Kasumi-1 (cell line): ENCODE measurements around the gene FBXL17.

ENCODE experiments used
- DNase-seq, 2 experiments: peaks; one replicate each; lab custom pipeline; 2025; lab: John Stamatoyannopoulos, UW

FBXL17 gene

DNA sequence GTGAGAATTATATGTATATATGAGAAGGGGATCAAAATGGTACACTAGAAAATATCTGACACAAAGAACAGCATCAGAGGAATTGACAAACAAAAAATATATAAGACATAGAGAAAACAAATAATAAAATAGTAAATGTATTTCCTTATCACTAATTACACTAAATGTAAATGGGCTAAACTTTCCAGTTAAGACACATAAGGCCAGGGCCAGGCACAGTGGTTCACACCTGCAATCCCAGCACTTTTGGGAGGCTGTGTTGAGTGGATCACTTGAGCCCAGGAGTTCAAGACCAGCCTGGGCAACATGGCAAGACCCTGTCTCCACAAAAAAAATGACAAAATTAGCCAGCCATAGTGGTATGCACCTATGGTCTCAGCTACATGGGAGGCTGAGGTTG, 8.5 kb downstream of the FBXL17 start:
- no peak for DNase-seq

DNA sequence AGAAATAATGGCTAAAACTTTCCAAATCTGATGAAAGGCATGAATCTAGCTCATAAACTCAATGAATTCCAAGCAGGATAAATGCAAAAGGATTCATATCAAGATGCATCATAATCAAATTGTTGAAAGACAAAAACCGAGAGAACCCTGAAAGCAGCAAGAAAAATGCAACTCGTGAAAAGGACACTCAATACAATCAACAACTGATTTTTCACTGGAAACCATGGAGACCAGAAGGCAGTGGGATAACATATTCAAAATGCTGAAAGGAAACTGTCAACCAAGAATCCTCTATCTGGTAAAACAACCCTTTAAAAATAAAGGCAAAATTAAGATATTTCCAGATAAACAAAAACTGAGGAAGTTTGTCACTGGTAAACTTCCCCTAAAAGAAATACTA, 9.5 kb downstream of the FBXL17 start:
- DNase-seq, result no peak

DNA sequence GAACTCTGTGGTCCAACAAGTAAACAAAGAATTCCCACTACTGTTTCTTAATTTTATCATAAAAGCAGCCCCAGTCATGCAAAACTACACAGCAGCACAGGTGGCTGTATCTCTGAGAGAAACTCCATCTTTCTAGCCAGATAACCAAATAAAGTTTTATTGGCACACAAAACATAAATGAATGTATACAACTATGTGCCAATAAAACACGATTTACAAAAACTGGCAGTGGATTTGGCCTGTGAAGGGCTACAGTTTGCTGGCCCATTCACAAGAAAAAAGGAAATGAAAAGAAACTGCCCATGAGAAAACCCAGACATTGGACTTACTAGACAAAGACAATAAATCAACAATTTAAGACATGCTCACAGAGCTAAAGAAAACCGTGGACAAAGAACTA, 10.6 kb downstream of the FBXL17 start:
- DNase-seq, result no peak

DNA sequence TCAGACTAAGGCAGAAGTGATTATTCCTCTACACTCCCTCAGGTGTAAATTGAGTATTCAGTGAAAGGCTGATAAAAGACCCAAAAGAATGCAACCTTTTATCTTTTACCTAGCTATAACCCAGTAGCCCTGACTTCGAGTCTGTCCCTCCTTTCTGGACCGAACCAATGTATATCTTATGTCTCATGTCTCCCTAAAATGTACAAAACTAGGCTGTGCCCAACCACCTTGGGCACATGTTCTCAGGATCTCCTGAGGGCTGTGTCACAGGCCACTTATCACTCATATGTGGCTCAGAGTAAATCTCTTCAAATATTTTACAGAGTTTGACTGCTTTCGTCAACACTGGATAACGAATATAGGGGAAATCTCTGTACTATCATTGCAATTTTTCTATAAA, 12.7 kb downstream of the FBXL17 start:
- no peak for DNase-seq

DNA sequence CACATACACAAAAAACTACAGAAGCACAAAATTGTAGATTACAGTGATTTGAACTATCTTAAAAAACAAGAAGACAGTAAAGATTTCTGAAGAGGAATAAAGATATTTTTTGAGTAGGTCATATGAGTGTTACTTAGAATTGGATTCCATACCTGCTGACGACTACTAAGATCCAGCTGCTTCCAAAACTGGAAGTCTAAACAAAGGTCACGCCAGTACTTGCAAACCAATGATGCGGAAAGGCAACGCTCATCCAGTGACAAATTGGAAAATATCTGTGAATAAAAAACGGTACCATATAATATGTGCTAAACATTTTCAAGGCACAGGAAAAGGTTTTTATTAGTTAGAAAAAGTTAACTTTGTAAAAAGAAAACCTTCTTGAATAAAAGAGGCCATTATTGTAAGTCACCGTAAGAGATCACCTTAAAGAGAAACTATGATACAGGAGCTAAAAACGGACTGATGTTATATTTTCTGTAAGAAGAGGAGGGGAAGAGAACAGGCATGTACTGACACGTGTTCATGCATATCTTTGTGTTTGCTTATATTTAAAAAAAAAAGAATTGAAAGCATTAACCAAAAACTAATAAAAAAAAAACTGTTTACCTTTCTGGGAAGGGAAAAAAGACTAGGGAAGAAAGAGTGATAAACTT, 14.1 kb downstream of the FBXL17 start:
- no peak for DNase-seq

DNA sequence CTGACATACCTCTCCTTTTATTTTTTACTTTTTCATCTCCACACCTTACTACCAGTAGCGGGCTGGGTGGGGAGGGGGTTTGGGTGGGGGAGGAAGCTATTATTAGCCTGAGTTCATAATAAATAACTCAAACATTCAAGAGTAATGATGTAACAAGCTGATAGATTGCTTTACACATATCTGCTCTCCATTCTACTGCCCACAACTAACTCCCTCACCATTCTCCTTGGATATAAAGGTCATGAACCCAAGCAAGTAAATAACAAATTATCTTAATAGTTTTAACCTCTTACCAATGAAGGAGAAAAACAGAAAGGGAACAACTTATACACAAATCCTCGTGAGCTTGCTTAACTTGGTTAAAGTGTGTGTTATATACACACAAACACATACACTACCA, 15.4 kb downstream of the FBXL17 start:
- DNase-seq, result no peak

DNA sequence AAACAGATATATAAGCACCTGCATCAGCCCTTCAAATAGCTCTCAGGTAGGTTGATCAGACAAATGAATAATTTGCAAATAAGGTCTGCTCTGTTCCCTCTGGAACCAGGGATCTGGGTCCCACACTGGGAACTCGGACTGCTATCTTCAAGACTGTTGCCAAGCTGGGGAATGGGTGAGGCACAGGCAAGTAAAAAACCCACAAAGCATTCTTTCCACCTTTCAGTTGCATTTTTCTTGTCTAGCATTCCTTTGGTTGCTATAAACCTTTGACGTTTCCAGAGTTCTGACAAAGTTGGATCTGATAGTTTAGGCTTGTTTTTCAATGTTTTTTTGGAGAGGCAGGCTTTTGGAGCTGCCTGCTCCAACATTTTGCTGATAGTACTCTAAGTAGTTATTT, 20.1 kb downstream of the FBXL17 start:
- DNase-seq, result no peak

DNA sequence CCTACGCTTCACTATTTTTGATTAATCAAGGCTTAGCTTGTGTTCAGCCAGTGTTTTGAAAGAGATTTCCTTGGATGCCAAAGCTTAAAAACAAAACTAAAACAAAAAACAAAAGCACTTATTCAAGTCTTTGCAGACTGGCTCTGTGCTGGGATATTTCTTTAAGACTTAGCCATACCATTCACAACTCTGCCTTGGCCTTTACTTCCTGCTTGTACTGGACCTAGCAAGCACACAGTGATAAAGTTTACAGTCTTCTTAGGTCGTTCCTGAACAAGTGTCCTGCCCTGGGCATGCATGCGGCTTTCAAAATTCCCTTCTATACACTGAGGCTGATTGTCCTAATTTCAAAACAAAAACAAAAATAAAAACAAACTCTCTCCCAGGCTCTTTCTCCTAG, 20.7 kb downstream of the FBXL17 start:
- no peak for DNase-seq

DNA sequence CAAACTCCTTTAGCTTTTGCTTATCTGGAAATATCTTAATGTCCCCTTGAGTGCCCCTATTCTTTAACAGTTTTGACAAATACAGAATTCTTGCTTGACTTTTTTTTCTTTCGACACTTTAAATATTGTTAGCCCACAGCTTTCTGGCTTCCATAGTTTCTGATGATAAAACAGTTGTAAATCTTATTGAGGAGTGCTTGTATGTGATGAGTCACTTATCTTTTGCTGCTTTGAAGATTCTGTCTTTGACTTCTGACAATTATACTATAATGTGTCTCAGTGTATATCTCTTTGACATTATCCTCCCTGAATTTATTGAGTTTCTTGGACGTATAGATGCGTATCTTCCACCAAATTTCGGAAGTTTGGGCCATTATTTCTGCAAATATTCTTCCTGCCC, 21.6 kb downstream of the FBXL17 start:
- DNase-seq, result no peak

DNA sequence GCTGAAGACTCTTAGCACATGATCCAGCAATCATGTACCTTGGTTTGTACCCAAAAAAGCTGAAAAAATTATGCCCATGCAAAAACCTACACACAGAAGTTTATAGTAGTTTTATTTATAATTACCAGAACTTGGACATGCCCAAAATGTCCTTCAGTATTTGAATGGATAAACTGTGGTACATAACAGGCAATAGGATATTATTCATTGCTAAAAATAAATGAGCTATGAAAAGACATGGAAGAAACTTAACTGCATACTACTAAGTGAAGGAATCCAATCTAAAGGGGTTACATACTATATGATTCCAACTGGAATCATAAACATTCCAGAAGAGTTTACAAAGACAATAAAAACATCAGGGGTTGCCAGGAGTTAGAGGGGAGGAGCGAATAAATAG, 25.6 kb downstream of the FBXL17 start:
- DNase-seq, result no peak

DNA sequence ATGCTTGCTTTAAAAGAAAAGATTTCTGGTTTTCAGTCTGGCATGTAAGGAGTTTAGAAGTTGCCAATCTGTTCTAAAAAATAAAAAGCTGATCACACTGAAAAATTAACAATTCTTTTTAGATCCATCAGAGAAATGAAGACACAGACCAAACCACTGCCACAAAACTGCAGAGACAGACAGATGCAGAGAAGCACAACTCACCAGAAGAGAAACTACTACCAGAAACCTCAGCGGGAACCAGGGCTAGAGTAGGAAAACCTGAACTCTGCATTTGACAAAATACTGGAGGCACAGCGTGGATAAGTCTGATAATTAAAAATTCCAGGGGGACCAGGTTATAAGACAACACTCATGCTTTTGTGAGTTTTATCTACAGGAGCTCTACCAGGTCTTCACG, 28.8 kb downstream of the FBXL17 start:
- DNase-seq, result no peak

DNA sequence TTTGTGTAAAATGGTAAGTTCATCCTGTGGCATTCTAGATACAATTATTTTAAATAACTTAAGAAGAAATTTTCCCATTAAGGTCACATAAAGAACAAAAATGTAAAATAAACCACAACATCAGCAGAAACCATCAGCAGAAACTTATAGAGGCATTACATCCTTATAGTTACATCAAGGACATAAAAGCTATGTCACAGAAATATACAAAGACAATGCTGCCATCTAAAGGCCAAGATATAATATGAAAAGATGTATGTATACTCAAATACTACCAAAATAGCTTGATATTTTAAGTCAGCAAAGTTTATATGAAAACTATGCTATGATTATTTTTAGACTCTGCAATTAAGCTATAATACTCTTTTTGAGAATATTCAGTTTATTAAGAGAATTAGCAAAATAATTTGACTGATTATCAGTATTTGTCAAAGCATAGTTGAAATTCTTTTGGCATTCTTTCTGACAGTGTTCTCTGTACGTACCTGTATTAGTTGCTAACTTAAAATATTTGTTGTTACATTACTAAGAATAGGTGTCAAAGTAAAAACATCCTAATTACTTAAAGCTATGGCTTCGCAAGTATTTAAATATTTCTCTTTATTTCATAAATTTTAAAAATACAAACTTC, 36.2 kb downstream of the FBXL17 start:
- peak; percentile 77 to 83 for DNase-seq

DNA sequence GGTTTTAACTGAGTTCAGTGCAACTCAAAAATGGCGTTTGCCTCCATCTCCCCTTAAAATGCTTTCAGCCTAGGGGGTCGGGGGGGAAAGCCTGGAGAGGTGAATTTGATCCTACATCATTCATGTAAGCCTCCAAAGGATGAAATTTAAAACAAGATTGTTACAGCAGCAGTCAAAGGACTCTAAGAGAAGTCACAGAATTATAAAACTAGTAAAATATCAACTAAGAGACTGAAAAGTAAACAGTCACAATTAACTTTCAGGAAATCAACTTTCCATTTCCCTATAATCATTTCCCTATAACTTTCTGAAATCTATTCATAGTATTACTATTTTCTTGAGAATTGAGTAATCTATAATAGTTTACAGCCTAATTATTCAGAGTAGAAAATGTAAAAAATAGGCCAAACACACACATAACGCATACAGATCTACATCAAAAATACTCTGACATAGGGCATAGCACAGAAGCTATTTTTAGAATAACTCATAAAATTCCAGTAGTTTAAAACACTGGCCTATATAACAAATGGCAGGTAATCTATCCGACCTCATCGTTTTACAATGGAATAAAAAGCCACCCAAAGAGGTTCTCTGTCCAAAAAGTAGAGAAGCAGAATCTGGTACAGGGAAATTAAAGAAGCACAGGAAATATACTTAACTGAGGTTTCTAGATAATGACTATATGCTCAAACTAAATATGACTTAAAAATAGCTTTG, 37.6 kb downstream of the FBXL17 start:
- DNase-seq, result no peak

DNA sequence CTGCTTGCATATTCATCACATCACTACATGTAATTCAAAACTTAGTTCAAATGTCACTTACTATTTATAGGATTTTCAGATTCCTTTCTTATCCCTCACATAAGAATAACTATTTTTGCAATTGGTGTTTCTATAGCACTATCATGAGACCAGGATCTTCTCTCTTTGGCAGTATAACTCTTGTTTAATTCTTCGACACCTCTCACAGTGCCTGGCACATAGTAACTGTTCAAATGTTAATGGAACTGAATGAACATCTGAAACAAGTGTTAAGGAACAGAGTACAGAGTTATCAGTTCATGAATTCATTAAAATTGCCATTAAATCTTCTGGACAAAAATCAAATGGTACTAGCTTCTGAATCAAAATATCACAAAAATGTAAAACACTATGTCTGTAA, 40.0 kb downstream of the FBXL17 start:
- DNase-seq, result no peak

DNA sequence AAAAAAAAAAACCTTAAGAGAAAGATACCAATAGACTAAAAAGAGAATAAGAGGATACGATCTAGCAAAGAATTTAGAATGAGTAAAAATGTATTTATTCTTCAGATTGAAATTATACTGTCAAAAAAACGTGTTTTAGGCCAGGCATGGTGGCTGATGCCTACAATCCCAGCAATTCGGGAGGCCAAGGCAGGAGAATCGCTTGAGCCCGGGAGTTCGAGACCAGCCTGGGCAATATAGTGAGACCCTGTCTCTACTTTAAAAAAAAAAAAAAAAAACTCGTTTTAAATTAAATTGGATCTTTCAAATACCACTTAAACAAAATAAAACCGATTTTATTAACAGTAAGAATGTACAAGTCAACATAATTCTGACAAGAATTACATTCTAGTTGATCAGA, 41.8 kb downstream of the FBXL17 start:
- DNase-seq, result no peak

DNA sequence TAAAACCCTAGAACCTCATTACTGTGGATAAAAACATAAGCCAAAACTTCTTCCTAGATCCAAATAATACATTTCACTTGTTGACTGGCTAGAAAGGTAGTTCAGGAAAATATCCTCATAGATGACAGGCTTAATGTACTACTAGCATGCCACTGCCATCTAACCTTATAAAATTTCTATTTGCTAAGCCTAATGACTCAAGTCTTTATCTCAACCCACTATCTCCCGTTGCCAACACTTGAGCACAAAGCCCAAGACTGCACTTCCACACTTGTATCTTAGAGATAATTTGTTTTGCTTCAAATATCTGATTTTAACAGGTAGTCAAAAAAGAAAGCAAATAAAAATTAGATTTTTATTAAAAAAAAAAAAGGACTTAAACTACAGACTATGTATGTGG, 42.7 kb downstream of the FBXL17 start:
- DNase-seq, result no peak

DNA sequence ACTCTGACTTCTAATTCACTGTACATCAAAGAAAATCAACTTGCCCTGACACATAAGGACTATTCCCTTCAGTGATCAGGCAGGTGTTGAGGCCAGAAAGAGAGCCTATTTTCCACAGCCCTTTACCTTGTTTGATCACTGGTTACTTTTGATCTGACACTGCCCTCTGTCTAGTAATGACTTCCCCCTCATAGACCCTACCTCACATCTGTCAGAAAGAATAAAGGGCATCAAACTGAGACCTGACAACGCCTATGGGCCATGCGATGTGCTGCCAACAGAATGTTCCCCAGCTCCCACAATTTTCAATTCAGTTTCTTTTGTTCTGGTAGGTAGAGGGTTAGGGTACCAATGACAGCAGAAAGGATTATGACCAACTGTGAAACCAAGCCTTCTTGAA, 47.7 kb downstream of the FBXL17 start:
- no peak for DNase-seq

DNA sequence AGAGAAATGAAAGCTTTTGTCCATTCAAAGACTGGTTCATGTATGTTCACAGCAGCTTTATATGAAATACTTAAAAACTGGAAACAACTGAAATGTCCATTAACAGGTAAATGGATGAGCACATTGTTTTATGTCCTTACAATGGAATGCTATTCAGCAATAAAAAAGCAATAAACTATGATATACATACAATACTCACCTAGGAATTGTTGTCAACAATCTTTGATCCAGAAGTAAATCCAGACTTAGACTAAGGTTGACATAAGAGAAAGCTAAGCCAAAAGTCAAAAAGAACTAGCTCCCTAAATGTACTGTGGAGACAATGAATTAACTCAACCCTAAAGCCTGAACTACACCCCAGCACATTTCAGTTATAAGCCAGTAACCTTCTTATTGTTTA, 54.9 kb downstream of the FBXL17 start:
- DNase-seq, result no peak

DNA sequence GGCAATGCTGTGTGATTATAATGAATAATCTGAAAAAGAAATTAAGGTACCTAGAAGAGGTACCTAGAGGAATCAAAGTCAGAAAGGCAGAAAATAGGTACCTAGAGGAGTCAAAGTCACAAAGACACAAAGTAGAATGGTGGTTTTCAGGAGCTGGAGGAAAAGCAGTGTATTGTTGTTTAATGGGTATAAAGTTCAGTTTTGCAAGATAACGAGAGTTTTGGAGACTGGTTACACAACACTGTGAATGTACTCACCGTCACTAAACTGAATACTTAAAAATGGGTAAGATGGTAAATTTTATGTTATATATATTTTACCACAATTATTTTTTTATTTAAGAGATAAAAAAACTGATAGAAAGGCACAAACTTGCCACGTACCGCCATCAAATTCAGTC, 57.0 kb downstream of the FBXL17 start:
- DNase-seq, result no peak

DNA sequence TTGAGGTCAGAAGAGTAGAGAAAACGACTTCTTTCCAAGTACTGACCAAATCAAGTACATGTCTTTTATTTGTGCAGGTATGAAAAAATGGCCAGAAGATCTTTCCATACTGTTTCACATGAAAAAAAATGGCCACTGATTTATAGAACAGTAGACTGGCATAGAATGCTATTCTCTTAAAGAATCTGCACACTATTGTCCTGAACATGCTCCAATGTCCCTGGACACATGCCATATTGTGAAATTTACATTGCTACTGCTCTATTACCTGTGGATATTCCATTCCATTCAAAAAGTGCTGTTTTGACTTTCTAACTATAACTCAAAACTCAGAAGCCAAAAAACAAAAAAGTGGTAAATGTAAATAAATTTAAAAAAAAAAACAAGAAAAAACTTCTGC, 60.6 kb downstream of the FBXL17 start:
- no peak for DNase-seq

DNA sequence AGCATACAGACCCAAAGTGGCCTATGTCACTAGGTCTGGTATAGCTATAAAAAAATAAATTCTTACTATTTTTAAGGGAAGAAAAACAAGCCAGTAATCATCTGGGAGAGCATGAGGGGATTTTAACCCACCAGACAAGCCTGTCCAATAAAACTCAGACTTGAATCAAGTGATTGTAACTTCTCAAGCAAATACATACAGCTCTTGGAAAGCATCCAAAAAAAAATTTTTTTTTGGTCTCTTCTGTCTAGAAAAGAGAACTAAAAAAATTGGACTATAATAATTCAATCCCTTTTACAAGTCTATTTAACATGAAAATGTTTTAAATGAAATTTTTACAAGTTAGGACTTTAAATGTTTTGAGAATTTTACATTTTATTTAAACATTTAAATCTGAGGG, 61.7 kb downstream of the FBXL17 start:
- DNase-seq, result no peak

DNA sequence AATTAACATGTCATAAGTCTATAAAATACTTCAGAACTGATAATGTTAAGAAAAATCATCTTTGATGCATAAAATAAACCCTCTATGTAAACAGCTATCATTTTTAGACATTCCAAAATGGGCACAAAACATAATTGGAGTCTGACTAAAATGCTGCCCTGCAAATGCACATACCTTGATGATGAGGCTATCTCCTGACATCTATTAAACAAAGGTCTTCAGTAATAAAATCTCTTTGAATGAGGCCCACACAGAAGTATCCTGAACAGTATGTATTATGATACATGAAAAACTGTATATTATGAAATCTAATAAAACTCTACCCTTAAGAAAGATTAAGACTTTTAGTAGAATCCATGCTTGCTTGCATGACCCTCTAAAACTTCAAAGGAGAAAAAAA, 66.1 kb downstream of the FBXL17 start:
- no peak for DNase-seq

DNA sequence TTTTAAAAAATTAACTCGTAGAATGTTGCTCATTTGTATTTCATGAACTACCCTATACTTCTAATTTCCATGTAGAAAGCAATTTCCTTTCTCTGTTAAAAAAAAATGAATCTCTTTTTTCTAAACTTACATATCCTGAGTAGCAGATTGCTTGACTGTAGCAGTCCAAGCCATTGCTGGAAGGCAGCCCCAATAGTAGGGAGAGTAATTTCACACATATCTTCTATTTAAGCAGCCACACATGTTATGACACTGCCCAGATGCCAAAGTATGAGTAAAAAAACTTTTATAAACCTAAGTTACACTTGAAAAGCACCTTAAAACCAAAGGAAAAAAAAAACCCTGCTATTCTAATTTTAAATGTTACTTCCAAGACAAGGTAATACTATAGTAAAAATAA, 69.6 kb downstream of the FBXL17 start:
- DNase-seq, result no peak

DNA sequence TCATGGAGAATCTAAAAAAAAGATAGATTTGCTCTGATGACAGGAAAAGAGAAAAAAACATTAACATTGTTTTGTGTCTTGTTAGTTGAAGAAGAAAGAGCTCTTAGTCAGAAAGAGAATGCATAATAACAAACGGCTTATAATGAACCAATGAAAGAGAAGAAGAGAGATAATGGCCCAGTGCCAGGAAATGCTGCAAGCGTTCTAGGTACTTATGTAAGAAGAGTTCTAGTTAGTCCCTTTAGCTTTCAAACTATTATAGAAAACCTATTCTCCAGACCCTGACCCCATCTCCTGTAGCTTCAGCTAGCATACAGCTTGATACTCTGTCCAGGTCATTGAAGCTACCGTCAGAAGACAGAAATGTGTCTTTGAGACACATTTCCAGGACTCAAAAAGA, 70.2 kb downstream of the FBXL17 start:
- DNase-seq, result no peak
